Spleen (tissue), 11 donors: ENCODE data around the gene CUL3. TPM values are rescaled to one million over a fixed set of nuclear protein-coding genes. Genes with fewer than 3 reads are reported as not detected.

Experiments
- DNase-seq: peaks from one replicate; pipeline ENCODE4 v3.0.0-alpha.2; 2020
- H3K27ac ChIP-seq, 8 donors: fragments of 200-600 bp; sonication (generic) in 7 of 8; 1 replicate in 4 of 8; 2 replicates in 4 of 8; pipeline versions ENCODE4 v1.5.0 to v1.8.0; 2016 to 2021; ENCODE audit warnings: inconsistent platforms in 4 of 8, mild to moderate bottlenecking in 4 of 8, moderate library complexity in 1 of 8
- H3K27me3 ChIP-seq, 7 donors: fragments of 200-600 bp; sonication (generic) in 6 of 7; replicated peaks in 1 of 7; 1 replicate in 4 of 7; 2 replicates in 3 of 7; pipeline versions ENCODE4 v1.5.0 to v1.8.0; 2016 to 2021; ENCODE audit warnings: inconsistent platforms in 3 of 7, mild to moderate bottlenecking in 1 of 7
- H3K36me3 ChIP-seq, 6 donors: fragments of 200-600 bp; sonication (generic) in 5 of 6; 1 replicate in 4 of 6; 2 replicates in 2 of 6; pipeline versions ENCODE4 v1.5.0 to v1.8.0; 2016 to 2021; ENCODE audit warnings: inconsistent platforms in 2 of 6
- H3K4me1 ChIP-seq, 6 donors: fragments of 200-600 bp; sonication (generic) in 5 of 6; 1 replicate in 3 of 6; 2 replicates in 3 of 6; pipeline versions ENCODE4 v1.5.0 to v1.8.0; 2016 to 2021; ENCODE audit warnings: inconsistent platforms in 3 of 6
- H3K4me3 ChIP-seq, 8 donors: fragments of 200-600 bp; sonication (generic) in 7 of 8; 1 replicate in 4 of 8; 2 replicates in 4 of 8; pipeline versions ENCODE4 v1.5.0 to v1.8.0; 2016 to 2021; ENCODE audit warnings: inconsistent platforms in 4 of 8, mild to moderate bottlenecking in 4 of 8, moderate library complexity in 2 of 8
- H3K9me3 ChIP-seq, 8 donors: fragments of 200-600 bp; sonication (generic) in 7 of 8; 1 replicate in 4 of 8; 2 replicates in 4 of 8; pipeline versions ENCODE4 v1.5.0 to v1.8.0; 2016 to 2021; ENCODE audit warnings: inconsistent platforms in 4 of 8
- POLR2A ChIP-seq, 3 donors: fragments of 450-650 bp; IDR thresholded peaks; one replicate each; pipeline ENCODE4 v1.5.1; 2017; ENCODE audit warnings: antibody characterized with exemption in 3 of 3, mild to moderate bottlenecking in 1 of 3
- POLR2AphosphoS5 ChIP-seq, 3 donors: sonication (generic); formaldehyde crosslinking; IDR thresholded peaks; one replicate each; pipeline ENCODE4 v1.5.1; 2017; ENCODE audit warnings: antibody characterized with exemption in 3 of 3
- WGBS, 5 donors: extraction: QIAGEN DNeasy Blood & Tissue Kit in 3 of 5; methylation state at CpG; one replicate each; pipeline versions ENCODE4 v1.1.5 to v1.1.7; 2013 to 2018; 5-methylcytosine and 5-hydroxymethylcytosine counted together
- intact Hi-C: fragments of 100-400 bp; cut with DNase I; formaldehyde crosslinking; loops from one replicate; pipeline ENCODE4 v1.15.0; 2023; ENCODE audit warnings: low total_unique reads
- polyA plus RNA-seq, 3 donors: library from polyadenylated mRNA; stranded (reverse); fragments of 200-250 nt; gene quantifications; one replicate each; pipeline ENCODE4 v1.2.1, GENCODE V29; 2013
- total RNA-seq, 7 donors: library from RNA; depleted of rRNA in 3 of 7; stranded (reverse); fragments of >200 nt in 3 of 7; fragmentation: NEBNext Ultra II Directional in 4 of 7; extraction: Animal tissue kit (Norgen Biotek cat#: 25700) in 4 of 7; gene quantifications; one replicate each; pipeline versions ENCODE4 v1.1.0 to v1.2.1, GENCODE V29; 2016 to 2021
- TF ChIP-seq, protein P1 (sequence below), 11 experiments: fragments of 200-600 bp in 7 of 11; fragments of 450-650 bp in 4 of 11; sonication (generic) in 4 of 11; IDR thresholded peaks in 8 of 11; conservative IDR thresholded peaks in 3 of 11; 1 replicate in 7 of 11; 2 replicates in 4 of 11; pipeline versions ENCODE4 v1.4.0 to v1.8.0; 2016 to 2021; ENCODE audit warnings: antibody characterized with exemption in 11 of 11, inconsistent platforms in 4 of 11, mild to moderate bottlenecking in 1 of 11
- donor health status: healthy with polysubstance abuse.
- donor health status: DM: no; HTN: no; CAD: no; lungs with moderate emphysema.
- donor health status: DM: no; HTN: no; CAD: no.
- donor health status: Bipolar disorder and iron deficiency.
- donor health status: healthy.
- donor health status: DM: no; HTN: no; CAD: no.
- donor health status: DM: yes; HTN: yes; CAD: no.

CUL3 gene
- total and polyA plus RNA-seq, 10 donors: 66.0 to 99.7 (median 83.6) TPM

DNA sequence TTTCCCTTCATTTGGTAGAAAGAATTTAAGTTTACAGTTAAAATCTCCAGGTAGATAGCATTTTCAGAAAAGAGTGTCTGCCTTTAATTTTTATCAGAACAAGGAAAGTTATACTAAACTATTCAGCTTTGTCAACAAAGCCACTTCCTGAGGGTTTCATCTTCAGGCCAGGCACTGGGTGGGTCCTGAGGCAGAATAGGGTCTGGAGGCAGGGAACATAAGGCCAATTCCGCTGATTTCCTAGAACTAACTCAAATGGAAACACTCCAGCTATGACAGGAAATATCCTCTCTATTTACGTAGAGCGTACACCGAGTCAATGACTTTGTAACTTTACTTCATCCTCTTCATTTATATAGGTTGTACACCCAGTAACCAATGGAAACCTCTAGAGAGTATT is 150.5 kb downstream of the CUL3 start:
- H3K4me1 ChIP-seq: no peaks in the 10 kb centered on the region
- TF ChIP-seq, protein P1, sequence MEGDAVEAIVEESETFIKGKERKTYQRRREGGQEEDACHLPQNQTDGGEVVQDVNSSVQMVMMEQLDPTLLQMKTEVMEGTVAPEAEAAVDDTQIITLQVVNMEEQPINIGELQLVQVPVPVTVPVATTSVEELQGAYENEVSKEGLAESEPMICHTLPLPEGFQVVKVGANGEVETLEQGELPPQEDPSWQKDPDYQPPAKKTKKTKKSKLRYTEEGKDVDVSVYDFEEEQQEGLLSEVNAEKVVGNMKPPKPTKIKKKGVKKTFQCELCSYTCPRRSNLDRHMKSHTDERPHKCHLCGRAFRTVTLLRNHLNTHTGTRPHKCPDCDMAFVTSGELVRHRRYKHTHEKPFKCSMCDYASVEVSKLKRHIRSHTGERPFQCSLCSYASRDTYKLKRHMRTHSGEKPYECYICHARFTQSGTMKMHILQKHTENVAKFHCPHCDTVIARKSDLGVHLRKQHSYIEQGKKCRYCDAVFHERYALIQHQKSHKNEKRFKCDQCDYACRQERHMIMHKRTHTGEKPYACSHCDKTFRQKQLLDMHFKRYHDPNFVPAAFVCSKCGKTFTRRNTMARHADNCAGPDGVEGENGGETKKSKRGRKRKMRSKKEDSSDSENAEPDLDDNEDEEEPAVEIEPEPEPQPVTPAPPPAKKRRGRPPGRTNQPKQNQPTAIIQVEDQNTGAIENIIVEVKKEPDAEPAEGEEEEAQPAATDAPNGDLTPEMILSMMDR (IDR thresholded peaks at IDR 0.05 in 8 of 11, conservative IDR thresholded peaks at IDR 0.05 in 3 of 11): no peak
- no peak overlapping the region for H3K4me3 ChIP-seq
- WGBS, 5 donors: 61 to 85% (median 72%) methylated on average over 4 of the region's 4 CpGs
- intact Hi-C loops: no loop called here
- peaks cover 0 to 6% (median 0%) of the 10 kb centered on the region in 8 donors for H3K9me3 ChIP-seq
- DNase-seq: no peak
- H3K27ac ChIP-seq: no peak overlapping the region
- no peaks in the 10 kb centered on the region for H3K36me3 ChIP-seq
- H3K27me3 ChIP-seq: peaks cover 0 to 3% (median 0%) of the 10 kb centered on the region in 7 donors

- TF ChIP-seq POLR2AphosphoS5 (IDR thresholded peaks at IDR 0.05) (no peak), POLR2A (IDR thresholded peaks at IDR 0.05) (no peak)
- TF ChIP-seq, protein P1 (IDR thresholded peaks at IDR 0.05 in 8 of 11, conservative IDR thresholded peaks at IDR 0.05 in 3 of 11): no peak
- DNase-seq: no peak
- WGBS, 5 donors: 85 to 91% (median 90%) methylated on average over 10 of the region's 10 CpGs
These were observed 151.7 kb downstream of the CUL3 start for GRCh38 chr2:224433442-224433841.

GRCh38 chr2:224432003-224432579 is 153.1 kb downstream of the CUL3 start:
- Histone ChIP-seq H3K9me3 (peaks cover 0 to 6% (median 0%) of the 10 kb centered on the region in 8 donors), H3K4me3 (no peak overlapping the region), H3K27me3 (peaks cover 0 to 3% (median 0%) of the 10 kb centered on the region in 7 donors), H3K27ac (no peak overlapping the region), H3K36me3 (no peaks in the 10 kb centered on the region), H3K4me1 (no peaks in the 10 kb centered on the region)
- WGBS, 5 donors: 82 to 95% (median 88%) methylated on average over 6 of the region's 6 CpGs
- DNase-seq: no peak
- TF ChIP-seq POLR2A (IDR thresholded peaks at IDR 0.05) (no peak), POLR2AphosphoS5 (IDR thresholded peaks at IDR 0.05) (no peak)
- TF ChIP-seq, protein P1 (IDR thresholded peaks at IDR 0.05 in 8 of 11, conservative IDR thresholded peaks at IDR 0.05 in 3 of 11): no peak
- intact Hi-C loops: no loop called here

More at GRCh38 chr2:224433442-224433841, 151.7 kb downstream of the CUL3 start:
- Histone ChIP-seq H3K4me3 (no peak overlapping the region), H3K4me1 (no peaks in the 10 kb centered on the region), H3K9me3 (peaks cover 0 to 6% (median 0%) of the 10 kb centered on the region in 8 donors), H3K27me3 (peaks cover 0 to 3% (median 0%) of the 10 kb centered on the region in 7 donors), H3K27ac (no peak overlapping the region), H3K36me3 (no peaks in the 10 kb centered on the region)
- intact Hi-C loops: no loop called here

- Histone ChIP-seq H3K27ac (no peak overlapping the region), H3K36me3 (no peaks in the 10 kb centered on the region), H3K9me3 (peaks cover 0 to 18% (median 4%) of the 10 kb centered on the region in 8 donors), H3K27me3 (peaks cover 0 to 3% (median 0%) of the 10 kb centered on the region in 7 donors), H3K4me1 (no peaks in the 10 kb centered on the region), H3K4me3 (no peak overlapping the region)
- DNase-seq: no peak
- WGBS, 5 donors: 30 to 47% (median 38%) methylated on average over 2 of the region's 2 CpGs
- TF ChIP-seq POLR2A (IDR thresholded peaks at IDR 0.05): no peak
- no peak for TF ChIP-seq POLR2AphosphoS5 (IDR thresholded peaks at IDR 0.05)
- TF ChIP-seq, protein P1 (IDR thresholded peaks at IDR 0.05 in 8 of 11, conservative IDR thresholded peaks at IDR 0.05 in 3 of 11): no peak
- intact Hi-C loops: no loop called here
These were observed 155.7 kb downstream of the CUL3 start for GRCh38 chr2:224429441-224429810.
